Thyroid gland (tissue), 4 donors: ENCODE results near the gene IL17C. TPM values are rescaled to one million over a fixed set of nuclear protein-coding genes. Genes with fewer than 3 reads are reported as not detected.

ENCODE experiments used
- DNase-seq, 2 donors: peaks; one replicate each; pipeline ENCODE4 v3.0.0-alpha.2; 2019
- H3K27ac ChIP-seq, 3 donors: fragments of 200-600 bp; sonication (generic); 1 replicate in 2 of 3; 2 replicates in 1 of 3; pipeline ENCODE4 v1.5.1; 2016 to 2019; ENCODE audit warnings: mild to moderate bottlenecking in 1 of 3, moderate library complexity in 1 of 3
- H3K27me3 ChIP-seq: fragments of 200-600 bp; sonication (generic); one replicate; pipeline ENCODE4 v1.5.1; 2019
- H3K36me3 ChIP-seq, 2 donors: fragments of 200-600 bp; sonication (generic); one replicate each; pipeline ENCODE4 v1.5.1; 2016 to 2019
- H3K4me1 ChIP-seq, 2 donors: fragments of 200-600 bp; sonication (generic); one replicate each; pipeline ENCODE4 v1.5.1; 2017 to 2019
- H3K4me3 ChIP-seq, 3 donors: fragments of 200-600 bp; sonication (generic); replicated peaks in 1 of 3; 1 replicate in 2 of 3; 2 replicates in 1 of 3; pipeline ENCODE4 v1.5.1; 2016; ENCODE audit warnings: mild to moderate bottlenecking in 1 of 3
- H3K9me3 ChIP-seq: fragments of 200-600 bp; sonication (generic); one replicate; pipeline ENCODE4 v1.5.1; 2017
- CTCF ChIP-seq, 6 experiments: fragments of 200-600 bp in 3 of 6; fragments of 450-650 bp in 3 of 6; sonication (generic) in 3 of 6; IDR thresholded peaks; one replicate each; pipeline ENCODE4 v1.5.1; 2016 to 2019; ENCODE audit warnings: antibody characterized with exemption in 6 of 6, mild to moderate bottlenecking in 2 of 6, inconsistent platforms in 1 of 6, moderate library complexity in 1 of 6
- POLR2A ChIP-seq, 2 donors: fragments of 450-650 bp; IDR thresholded peaks; one replicate each; pipeline ENCODE4 v1.6.1; 2017; ENCODE audit warnings: antibody characterized with exemption in 2 of 2, mild to moderate bottlenecking in 2 of 2, moderate library complexity in 1 of 2
- WGBS, 2 donors: methylation state at CpG; one replicate each; pipeline ENCODE4 v1.1.5; 2017; 5-methylcytosine and 5-hydroxymethylcytosine counted together
- intact Hi-C: fragments of 100-400 bp; cut with DNase I; formaldehyde crosslinking; loops from one replicate; pipeline ENCODE4 v1.15.1; 2023
- total RNA-seq, 4 donors: library from RNA; depleted of rRNA; stranded (reverse); fragments of >200 nt; gene quantifications; one replicate each; pipeline ENCODE4 v1.2.3, GENCODE V29; 2016

The IL17C gene
- total RNA-seq, 4 donors from 2014 or later = not detected

DNA sequence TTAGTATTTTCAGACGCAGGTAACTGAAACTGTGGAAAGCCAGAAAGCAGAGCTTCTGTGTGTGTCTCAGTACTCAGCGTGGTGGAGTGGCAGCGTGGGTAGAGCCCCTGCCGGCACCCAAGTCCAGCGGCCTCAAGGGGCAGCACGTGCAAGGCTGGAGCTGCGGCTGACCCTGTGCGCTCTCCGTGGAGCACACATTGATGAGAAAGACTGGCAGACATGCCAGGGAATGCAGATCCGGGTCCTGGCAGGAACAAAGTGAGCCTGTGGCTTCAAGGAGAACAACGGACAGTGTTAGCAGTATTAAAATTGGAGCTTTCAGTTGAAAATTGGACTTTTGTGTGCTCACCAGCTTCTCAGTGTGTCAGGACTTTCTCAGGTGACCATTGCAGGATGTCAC lies 44.9 kb upstream of the IL17C start:
- Histone ChIP-seq H3K36me3 (peaks cover 13 to 18% of the 10 kb centered on the region in 2 donors), H3K27me3 (no peaks in the 10 kb centered on the region), H3K27ac (no peak overlapping the region), H3K4me3 (no peak overlapping the region), H3K9me3 (no peaks in the 10 kb centered on the region), H3K4me1 (no peaks in the 10 kb centered on the region)
- intact Hi-C loops = no loop called here
- WGBS, 2 donors = 63 to 65% methylated on average over 11 of the region's 11 CpGs
- no peak for DNase-seq
- TF ChIP-seq POLR2A (IDR thresholded peaks at IDR 0.05) = no peak
- no peak for TF ChIP-seq CTCF (IDR thresholded peaks at IDR 0.05)

GRCh38 chr16:88593910-88594309 lies 44.5 kb upstream of the IL17C start:
- no peak overlapping the region for H3K4me3 ChIP-seq
- intact Hi-C loops = no loop called here
- H3K4me1 ChIP-seq = no peaks in the 10 kb centered on the region
- DNase-seq = no peak
- WGBS, 2 donors = 81 to 82% methylated on average over 6 of the region's 6 CpGs
- H3K27me3 ChIP-seq = no peaks in the 10 kb centered on the region
- H3K36me3 ChIP-seq = peaks cover 17 to 19% of the 10 kb centered on the region in 2 donors
- no peak for TF ChIP-seq CTCF (IDR thresholded peaks at IDR 0.05)
- TF ChIP-seq POLR2A (IDR thresholded peaks at IDR 0.05) = no peak
- no peaks in the 10 kb centered on the region for H3K9me3 ChIP-seq
- H3K27ac ChIP-seq = no peak overlapping the region

GRCh38 chr16:88595101-88595500 lies 43.3 kb upstream of the IL17C start:
- H3K27me3 ChIP-seq = no peaks in the 10 kb centered on the region
- H3K9me3 ChIP-seq = no peaks in the 10 kb centered on the region
- TF ChIP-seq CTCF (IDR thresholded peaks at IDR 0.05) (no peak), POLR2A (IDR thresholded peaks at IDR 0.05) (no peak)
- H3K36me3 ChIP-seq = peaks cover 20 to 22% of the 10 kb centered on the region in 2 donors
- 77 to 81% methylated on average over 6 of the region's 6 CpGs for WGBS, 2 donors
- no peak overlapping the region for H3K27ac ChIP-seq
- no peak overlapping the region for H3K4me3 ChIP-seq
- intact Hi-C loops = no loop called here
- peaks cover 0 to 7% of the 10 kb centered on the region in 2 donors for H3K4me1 ChIP-seq
- no peak for DNase-seq

GRCh38 chr16:88595921-88596320 lies 42.5 kb upstream of the IL17C start:
- 92 to 93% methylated on average over 10 of the region's 10 CpGs for WGBS, 2 donors
- no peak overlapping the region for H3K27ac ChIP-seq
- DNase-seq = no peak

DNA sequence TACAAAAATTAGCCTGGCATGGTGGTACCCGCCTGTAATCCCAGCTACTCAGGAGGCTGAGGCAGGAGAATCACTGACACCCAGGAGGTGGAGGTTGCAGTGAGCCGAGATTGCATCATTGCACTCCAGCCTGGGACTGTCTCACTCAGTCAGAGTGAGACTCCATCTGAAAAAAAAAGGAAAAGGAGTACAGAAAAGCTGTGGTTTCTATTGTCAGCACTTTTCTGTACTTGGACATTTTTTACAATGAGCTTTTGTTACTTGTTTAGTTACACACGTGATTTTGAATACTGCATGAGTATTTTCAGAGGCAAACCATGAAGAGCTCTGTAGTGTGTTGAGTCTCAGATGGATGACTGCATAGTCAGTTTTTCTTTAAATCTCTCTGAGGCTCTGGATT lies 41.9 kb upstream of the IL17C start:
- no peak for DNase-seq
- H3K27me3 ChIP-seq = no peaks in the 10 kb centered on the region
- intact Hi-C loops = no loop called here
- H3K4me3 ChIP-seq = no peak overlapping the region
- no peaks in the 10 kb centered on the region for H3K9me3 ChIP-seq
- peaks cover 0 to 16% of the 10 kb centered on the region in 2 donors for H3K4me1 ChIP-seq
- no peak for TF ChIP-seq POLR2A (IDR thresholded peaks at IDR 0.05)
- TF ChIP-seq CTCF (IDR thresholded peaks at IDR 0.05) = no peak
- H3K27ac ChIP-seq = no peak overlapping the region
- WGBS, 2 donors = 71 to 73% methylated on average over 3 of the region's 3 CpGs
- H3K36me3 ChIP-seq = peaks cover 22 to 24% of the 10 kb centered on the region in 2 donors

More at GRCh38 chr16:88595921-88596320, 42.5 kb upstream of the IL17C start:
- Histone ChIP-seq H3K4me3 (no peak overlapping the region), H3K36me3 (peaks cover 22 to 24% of the 10 kb centered on the region in 2 donors), H3K4me1 (peaks cover 0 to 15% of the 10 kb centered on the region in 2 donors), H3K27me3 (no peaks in the 10 kb centered on the region), H3K9me3 (no peaks in the 10 kb centered on the region)
- TF ChIP-seq CTCF (IDR thresholded peaks at IDR 0.05) (no peak), POLR2A (IDR thresholded peaks at IDR 0.05) (no peak)
- intact Hi-C loops = no loop called here
